HG03442 (cell line): ENCODE measurements around the gene ARHGAP11A.

Experiments
- ATAC-seq: cut with Tn5 transposase; IDR thresholded peaks from one replicate; pipeline ENCODE4 v1.9.1; 2021; ENCODE audit warnings: mild to moderate bottlenecking, moderate library complexity; ENCODE audit not compliant: unreplicated experiment

The ARHGAP11A gene

DNA sequence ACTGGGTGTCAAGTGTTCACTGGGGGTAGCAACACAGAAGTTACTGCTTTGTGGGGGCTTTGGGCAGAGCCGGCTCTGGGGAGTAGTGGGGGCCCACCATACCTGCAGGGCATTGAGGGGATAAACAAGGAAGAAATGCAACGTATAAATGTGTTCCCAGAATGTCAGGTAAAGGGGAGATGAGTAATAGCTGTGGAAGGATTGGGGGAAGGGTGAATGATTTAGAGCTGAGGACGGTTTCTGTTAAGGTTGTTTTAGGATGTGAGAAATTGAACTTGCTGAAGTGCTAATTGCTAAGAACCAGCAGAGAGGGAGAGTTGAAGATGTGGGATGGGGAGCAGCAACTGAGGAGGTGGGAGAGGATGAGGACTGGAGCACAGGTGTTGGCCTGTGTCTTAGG lies 36.9 kb downstream of the ARHGAP11A start:
- no peak for ATAC-seq

DNA sequence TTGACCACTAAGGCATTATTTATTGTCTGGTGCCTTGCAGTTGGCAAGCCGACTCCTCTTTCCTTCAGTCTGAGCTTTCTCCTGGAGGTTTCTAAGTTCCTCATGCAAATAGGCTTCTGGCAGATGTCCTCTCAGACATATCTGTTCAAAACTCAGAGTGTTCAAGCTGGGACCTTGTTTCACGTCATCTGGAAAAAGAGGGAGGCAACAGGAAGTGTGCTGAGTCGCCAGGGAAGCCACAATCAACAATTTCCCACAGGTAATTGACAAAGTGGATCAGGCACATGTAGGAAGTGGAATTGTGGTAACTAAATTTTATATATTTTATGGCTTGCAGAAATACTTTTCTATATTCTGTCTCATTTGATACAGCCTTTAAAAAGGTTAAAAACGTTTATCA lies 40.8 kb downstream of the ARHGAP11A start:
- no peak for ATAC-seq

DNA sequence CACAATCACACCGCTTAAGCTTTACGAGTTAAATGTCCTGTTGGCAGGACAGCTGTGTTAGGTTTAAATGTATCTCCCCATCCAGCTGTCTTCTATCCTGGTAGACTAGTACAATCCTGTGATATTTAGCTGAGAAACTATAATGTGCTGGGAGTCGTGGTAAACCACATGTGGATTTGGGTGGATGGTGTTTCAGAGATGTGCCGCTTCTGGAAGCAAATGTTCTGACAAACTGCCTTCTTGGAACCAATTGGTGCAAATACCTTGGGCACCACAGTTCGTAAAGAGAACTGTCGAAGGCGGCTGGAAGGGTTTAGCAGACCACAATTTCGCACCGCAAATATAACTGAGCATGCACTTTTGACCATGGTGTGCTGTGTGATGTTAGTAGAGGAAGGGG lies 41.2 kb downstream of the ARHGAP11A start:
- no peak for ATAC-seq

GRCh38 chr15:32657198-32657883 lies 42.0 kb downstream of the ARHGAP11A start:
- peak; percentile 55 for ATAC-seq

GRCh38 chr15:32657941-32658340 lies 42.6 kb downstream of the ARHGAP11A start:
- ATAC-seq: no peak

GRCh38 chr15:32659340-32660155 lies 44.2 kb downstream of the ARHGAP11A start:
- ATAC-seq: no peak

- ATAC-seq: no peak
Observed at GRCh38 chr15:32663671-32664070, 48.4 kb downstream of the ARHGAP11A start.

DNA sequence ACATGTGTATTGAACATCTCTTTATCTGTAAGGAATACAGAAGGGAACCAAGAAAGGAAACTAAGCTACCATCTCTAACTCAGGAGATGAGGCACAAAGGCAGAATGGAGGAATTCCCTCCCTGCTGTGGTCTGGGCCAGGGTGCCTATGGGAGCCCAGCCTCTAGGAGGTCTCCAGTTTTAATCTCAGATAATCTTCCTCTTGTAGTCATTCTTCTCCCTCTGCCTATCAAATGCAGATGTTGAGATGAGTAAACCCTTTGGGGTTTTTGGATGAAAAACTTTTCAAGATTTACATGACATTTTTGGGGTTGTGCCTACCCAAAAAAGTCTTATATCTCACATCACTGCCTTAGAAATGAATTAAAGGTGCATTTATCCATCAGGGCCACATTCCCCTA lies 49.5 kb downstream of the ARHGAP11A start:
- ATAC-seq: no peak

DNA sequence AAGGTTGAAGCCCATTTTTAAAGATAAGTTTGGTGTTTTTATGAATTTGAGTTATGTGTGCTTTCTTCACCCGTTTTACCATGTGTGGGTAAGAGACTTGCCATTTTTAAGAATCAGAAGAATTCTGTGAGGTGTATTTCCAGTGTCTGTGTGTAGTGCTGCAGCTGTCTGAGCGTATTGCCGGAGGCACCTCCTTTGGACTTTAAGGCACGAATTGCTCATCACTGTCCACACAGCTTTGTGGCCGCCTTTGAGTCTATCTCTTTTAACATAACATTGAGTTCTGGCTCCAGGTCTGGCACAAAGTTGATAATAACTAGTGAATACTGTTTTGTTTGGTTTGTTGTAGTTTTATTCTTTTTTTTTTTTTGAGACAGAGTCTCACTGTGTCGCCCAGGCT lies 52.0 kb downstream of the ARHGAP11A start:
- no peak for ATAC-seq

DNA sequence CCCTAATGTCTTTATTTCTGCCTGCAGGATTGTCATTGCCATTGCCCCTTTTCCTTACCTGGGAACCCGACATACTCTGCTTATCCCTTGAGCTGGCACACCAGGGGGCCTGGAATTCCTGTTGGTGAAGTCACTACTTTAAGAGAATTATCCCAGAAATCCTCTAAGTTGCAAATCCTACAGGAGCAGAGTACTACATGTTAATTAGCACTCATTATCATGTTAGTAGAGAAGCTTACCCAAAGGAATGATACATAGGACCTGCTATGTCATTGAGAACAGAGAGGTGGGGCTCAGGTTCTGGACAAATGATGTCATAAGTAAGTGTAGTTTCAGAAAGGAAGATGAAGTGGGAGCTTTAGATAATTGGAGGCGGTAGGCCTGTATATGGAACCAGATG lies 53.6 kb downstream of the ARHGAP11A start:
- ATAC-seq: no peak

DNA sequence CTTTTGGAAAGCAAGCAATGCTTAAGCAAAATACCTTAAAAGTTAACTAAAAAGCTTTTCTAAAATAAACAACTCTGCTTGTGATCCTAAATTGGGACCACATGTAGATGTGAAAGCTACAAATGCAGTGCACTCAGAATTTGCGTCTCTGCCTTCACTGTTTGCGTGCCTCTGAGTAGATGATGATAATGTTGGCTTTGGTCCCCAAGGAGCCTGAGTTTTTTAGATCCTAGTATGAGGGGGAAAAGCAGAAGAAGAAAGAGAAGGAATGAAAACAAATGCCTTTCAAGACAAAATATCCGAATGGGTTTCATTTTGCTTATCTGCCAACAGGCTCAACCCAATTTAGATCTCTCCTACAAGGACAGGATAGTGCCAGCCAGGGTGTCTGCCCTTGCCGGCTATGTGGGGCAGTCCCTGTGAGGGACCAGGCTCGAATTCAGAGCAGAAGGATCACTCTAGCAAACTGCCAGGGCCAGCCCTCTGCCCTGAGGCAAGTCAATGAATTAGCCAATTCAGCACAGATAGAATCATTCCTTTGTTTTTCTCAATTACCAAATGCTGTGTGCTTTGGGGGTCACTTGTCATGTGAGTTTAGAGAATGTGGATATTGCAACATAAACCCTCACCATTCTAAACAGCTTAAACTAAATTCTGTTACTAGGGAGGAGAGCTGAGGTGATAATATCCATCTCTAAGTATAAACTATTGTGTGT lies 54.8 kb downstream of the ARHGAP11A start:
- ATAC-seq: no peak

DNA sequence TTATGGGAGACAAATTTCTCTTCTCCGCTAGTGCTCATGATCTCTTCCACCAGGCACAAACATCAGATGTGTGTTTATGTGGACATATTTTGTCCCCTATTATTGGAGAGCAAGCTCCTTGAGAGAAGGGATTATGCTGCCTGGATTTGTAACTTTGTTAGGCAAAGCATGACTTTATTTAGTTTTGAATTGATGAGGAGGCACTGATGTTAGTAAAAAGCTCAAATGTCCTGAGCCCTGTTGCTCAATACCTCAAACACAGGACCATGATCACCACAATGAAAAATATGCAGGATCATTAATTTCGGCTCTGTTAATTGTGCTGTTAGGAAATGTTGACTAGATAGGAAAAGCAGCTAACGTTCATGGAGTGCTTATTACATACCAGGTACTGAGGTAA lies 55.3 kb downstream of the ARHGAP11A start:
- no peak for ATAC-seq

DNA sequence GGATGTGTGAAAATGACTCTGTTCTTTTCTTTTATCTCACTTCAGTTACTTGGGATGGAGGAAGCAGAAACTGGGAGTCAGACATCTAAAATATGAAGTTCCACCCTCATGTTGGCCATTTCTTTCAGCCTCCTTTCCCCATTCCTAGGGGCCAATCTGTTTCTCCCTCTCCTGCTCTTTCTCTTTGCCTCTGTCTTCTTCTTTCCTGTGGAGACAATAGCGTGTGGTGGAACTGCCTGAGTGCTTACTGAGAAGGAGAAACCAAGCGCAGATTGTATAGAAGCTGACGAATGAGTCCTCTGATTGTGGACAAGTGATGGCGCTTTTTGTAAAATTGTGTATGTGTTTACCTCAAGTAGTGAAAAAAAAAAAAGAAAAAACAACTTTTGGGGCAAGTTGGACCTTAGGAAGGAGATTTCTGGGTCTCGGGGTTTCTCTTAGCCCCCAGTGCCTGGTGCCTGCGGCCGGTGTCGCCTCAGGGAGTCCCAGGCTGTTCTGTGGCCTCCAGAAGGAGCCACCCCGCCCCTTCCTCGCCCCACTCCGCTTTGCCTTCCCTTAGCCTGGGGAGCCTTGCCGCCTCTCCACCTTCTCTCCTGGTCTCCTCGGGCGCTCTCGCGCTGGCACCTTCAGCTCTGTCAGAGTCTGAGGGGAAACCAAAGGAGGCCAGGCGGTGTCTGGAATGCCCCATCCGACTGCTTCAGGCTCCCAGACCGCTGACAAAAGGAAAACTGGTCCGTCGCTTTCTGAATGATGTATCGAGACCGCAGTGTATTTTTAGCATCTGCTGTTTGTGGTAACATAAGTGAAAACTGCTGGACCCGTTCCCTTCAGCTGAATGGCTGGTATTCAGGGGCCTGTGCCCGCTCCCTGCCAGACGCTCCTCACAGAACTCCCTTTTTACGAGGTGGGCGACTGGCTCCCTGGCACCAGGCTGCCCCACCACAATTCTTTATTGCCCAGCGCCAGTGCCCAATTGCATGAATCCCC lies 56.3 kb downstream of the ARHGAP11A start:
- ATAC-seq: no peak

DNA sequence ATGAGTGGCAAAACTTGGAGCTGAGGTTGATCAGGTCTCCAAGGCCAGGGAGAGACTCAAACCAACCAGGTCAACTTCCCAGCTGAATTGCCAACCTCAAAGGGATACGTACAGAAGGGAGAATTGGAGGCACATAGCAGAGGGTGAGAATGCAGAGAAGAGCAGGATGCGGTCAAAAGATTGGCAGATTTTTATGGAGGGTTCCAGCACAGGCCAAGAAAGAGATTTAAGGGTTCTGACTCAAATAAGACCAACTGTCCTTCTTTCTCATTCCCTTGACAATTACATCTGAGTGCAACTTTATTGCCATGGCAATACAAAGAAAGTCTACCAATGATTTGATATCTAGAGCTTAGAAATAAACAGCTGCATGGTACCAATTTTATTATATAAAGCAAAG lies 59.4 kb downstream of the ARHGAP11A start:
- ATAC-seq: no peak

DNA sequence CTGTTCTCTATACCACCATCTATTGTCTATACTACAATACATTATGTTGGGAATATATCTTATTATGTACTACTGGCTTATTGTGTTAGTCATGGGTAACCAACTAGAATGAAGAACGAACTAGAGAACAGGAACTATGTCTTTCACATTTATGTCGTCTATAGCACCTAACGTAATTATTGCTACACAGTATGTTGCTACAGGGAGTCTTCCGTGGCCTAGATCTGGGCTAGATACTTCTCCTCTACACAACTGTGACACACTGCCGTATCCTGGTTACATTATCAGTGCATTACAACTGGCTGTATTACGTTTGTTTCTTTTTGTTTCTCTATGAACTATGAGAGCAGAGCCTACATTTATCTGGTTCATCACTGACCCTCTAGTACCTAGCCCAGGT lies 60.2 kb downstream of the ARHGAP11A start:
- no peak for ATAC-seq

DNA sequence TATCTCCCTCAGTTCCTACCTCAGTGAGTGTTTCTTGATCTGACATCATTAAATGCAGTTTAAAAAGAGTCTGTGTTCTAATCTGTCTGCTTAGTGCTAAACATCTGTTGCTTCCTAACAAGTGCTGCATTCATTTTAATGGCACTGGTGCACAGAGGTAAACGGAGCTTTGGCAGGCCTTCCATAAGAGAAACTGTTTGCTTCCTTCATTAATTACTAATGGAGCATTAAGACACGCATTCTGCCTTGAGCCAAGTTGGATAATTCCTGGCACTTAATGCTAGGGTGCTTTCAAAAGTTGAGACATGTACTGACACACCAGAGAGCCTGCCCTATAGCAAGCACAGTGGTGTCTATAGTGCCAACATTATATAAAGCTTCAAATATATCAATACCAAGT lies 60.9 kb downstream of the ARHGAP11A start:
- no peak for ATAC-seq

- no peak for ATAC-seq
Observed at GRCh38 chr15:32677238-32677750, 62.0 kb downstream of the ARHGAP11A start.

DNA sequence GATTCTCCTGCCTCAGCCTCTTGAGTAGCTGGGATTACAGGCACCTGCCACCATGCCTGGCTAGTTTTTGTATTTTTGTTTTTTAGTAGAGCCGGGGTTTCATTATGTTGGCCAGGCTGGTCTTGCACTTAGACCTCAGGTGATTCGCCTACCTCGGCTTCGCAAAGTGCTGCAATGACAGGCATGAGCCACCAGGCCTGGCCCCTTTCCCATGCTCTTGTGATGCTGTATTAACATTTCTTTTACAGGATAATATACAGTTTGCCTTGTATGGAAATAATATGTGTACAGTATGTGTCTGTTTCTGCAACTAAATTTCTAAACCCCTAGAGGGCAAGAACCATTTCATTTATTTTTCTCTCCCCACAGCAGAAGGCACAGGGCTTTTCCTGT lies 64.0 kb downstream of the ARHGAP11A start:
- ATAC-seq: no peak

GRCh38 chr15:32682569-32682968 lies 67.3 kb downstream of the ARHGAP11A start:
- ATAC-seq: no peak

DNA sequence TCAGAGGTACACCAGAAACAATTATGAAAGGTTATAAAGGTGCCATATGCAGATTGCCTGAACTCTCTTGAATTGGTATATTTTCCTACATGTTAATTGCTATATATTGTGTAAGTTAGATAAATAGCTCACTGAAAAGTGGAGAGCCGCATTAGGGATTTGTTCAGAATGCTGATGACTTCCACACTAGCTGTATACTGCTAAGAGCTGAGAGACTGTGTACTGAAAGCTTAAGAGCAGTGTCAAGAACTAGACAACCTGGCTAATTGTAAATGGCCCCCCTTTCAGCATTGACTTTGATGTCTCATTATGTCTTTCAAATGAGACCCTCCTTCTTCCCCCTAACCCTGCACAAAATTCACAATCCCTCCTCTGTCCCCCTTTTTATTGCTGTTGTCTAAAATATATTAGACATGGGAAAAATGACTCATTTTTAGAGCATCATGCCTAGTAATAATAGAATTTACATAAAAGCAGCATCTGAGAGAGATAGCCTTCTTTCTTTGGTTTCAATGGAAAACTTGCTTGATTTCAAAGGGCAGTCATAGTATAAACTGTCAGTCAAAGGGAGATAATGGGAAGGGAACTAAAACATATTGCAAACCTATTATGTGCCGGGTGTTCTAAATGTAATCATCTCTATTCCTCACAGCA lies 67.8 kb downstream of the ARHGAP11A start:
- ATAC-seq: no peak
